ENCODE data around the gene CD70. TPM values are rescaled to one million over a fixed set of nuclear protein-coding genes. Genes with fewer than 3 reads are reported as not detected.
"Not testable (repeated sequence)": the region's sequence is repeated elsewhere in the genome, so short reads cannot be mapped to it uniquely, and the experiment has no call there.

Gene CD70
- total and polyA plus RNA-seq, 7 donors = 0.36 to 1.8 TPM; not detected in 5

DNA sequence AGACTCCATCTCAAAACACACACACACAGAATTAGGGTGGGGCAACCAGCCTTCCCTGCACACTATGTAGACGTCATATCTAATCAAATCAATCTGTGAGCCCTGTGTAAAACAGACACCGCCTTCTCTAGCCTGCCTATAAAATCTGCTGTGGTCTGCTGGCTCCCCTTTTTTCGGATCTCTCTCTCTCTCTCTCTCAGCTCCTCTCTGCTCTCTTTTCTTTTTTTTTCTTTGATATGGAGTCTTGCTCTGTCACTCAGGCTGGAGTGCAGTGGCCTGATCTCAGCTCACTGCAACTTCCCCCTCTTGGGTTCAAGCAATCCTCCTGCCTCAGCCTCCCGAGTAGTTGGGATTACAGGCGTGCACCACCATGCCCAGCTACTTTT lies 11.8 kb upstream of the CD70 start:
- H3K27ac ChIP-seq = no peak overlapping the region
- no peak overlapping the region for H3K4me3 ChIP-seq
- H3K4me1 ChIP-seq = no peaks in the 10 kb centered on the region
- intact Hi-C loops (cut with DNase I) = no loop called here
- TF ChIP-seq EP300 (IDR thresholded peaks at IDR 0.05) (no peak), POLR2A (IDR thresholded peaks at IDR 0.05) (no peak), POLR2AphosphoS5 (IDR thresholded peaks at IDR 0.05) (no peak)
- TF ChIP-seq, protein P1, sequence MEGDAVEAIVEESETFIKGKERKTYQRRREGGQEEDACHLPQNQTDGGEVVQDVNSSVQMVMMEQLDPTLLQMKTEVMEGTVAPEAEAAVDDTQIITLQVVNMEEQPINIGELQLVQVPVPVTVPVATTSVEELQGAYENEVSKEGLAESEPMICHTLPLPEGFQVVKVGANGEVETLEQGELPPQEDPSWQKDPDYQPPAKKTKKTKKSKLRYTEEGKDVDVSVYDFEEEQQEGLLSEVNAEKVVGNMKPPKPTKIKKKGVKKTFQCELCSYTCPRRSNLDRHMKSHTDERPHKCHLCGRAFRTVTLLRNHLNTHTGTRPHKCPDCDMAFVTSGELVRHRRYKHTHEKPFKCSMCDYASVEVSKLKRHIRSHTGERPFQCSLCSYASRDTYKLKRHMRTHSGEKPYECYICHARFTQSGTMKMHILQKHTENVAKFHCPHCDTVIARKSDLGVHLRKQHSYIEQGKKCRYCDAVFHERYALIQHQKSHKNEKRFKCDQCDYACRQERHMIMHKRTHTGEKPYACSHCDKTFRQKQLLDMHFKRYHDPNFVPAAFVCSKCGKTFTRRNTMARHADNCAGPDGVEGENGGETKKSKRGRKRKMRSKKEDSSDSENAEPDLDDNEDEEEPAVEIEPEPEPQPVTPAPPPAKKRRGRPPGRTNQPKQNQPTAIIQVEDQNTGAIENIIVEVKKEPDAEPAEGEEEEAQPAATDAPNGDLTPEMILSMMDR (IDR thresholded peaks at IDR 0.05) = no peak
- H3K27me3 ChIP-seq = peaks cover 0 to 5% (median 0%) of the 10 kb centered on the region in 3 donors
- WGBS, 2 donors = 70 to 77% methylated on average over 5 of the region's 5 CpGs
- DNase-seq = no peak
- H3K9me3 ChIP-seq = no peaks in the 10 kb centered on the region
- H3K36me3 ChIP-seq = no peaks in the 10 kb centered on the region

- H3K9me3 ChIP-seq; H3K27me3 ChIP-seq; intact Hi-C loops (cut with DNase I); H3K4me3 ChIP-seq; H3K4me1 ChIP-seq; H3K36me3 ChIP-seq; DNase-seq; H3K27ac ChIP-seq: not testable (repeated sequence)
- 76 to 78% methylated on average over 15 of the region's 15 CpGs for WGBS, 2 donors
These were observed 10.6 kb upstream of the CD70 start for GRCh38 chr19:6601537-6602052.

DNA sequence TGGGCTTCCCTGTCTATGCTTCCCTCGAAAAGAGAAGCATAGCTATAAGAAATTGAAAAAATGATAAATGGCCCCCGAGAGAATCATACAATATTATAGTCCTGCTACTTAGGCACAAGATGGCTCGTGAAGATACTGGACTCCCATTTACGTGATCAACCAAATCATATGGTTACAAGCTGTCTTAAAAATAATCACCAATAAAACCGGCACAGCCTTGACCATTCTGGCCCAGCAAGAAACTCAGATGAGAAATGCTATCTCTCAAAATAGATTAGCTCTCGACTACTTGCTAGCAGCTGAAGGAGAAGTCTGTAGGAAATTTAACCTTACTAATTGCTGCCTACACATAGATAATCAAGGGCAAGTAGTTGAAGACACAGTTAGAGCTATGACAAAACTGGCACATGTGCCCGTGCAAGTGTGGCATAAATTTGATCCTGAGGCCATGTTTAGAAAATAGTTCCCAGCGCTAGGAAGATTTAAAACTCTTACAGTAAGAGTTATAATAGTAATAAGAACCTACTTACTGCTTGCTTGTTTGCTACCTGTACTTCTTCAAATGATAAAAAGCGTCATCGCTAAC lies 10.1 kb upstream of the CD70 start:
- H3K4me1 ChIP-seq; H3K4me3 ChIP-seq; H3K27me3 ChIP-seq; DNase-seq; H3K27ac ChIP-seq; H3K9me3 ChIP-seq; H3K36me3 ChIP-seq; intact Hi-C loops (cut with DNase I): not testable (repeated sequence)
- WGBS, 2 donors = 84 to 86% methylated on average over 10 of the region's 10 CpGs

DNA sequence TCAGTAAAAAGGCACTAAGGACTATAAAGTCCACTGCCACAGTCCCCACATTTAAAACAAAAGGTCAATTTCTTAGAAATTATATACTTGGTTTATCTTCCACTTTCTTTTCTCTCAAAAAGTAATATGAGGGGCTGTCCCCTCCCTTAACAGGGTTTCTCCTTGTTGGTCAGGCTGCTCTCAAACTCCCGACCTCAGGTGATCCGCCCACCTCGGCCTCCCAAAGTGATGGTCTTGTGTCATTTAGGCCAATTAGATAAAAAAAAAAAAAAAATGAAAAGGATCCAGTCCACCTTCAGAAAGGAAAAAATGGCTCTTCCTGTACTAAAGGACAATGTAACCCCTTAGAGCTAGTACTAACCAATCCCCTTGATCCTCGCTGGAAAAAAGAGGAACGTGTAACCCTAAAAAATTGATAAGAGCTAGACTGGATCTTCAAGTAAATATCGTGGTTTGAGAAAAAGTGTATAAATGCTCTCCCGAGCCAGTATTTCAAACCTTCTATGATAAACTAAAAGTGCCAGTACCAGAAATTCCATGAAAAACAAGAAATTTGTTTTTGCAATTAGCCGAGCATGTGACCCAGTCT lies 9.0 kb upstream of the CD70 start:
- H3K36me3 ChIP-seq = no peaks in the 10 kb centered on the region
- H3K27me3 ChIP-seq = peaks cover 0 to 6% (median 0%) of the 10 kb centered on the region in 3 donors
- intact Hi-C loops (cut with DNase I) = no loop called here
- DNase-seq = no peak
- no peak overlapping the region for H3K27ac ChIP-seq
- H3K4me1 ChIP-seq = no peaks in the 10 kb centered on the region
- 82 to 84% methylated on average over 8 of the region's 8 CpGs for WGBS, 2 donors
- H3K9me3 ChIP-seq = no peaks in the 10 kb centered on the region
- TF ChIP-seq POLR2A (IDR thresholded peaks at IDR 0.05) = no peak
- no peak for TF ChIP-seq POLR2AphosphoS5 (IDR thresholded peaks at IDR 0.05)
- TF ChIP-seq EP300 (IDR thresholded peaks at IDR 0.05) = no peak
- TF ChIP-seq, protein P1 (IDR thresholded peaks at IDR 0.05) = no peak
- no peak overlapping the region for H3K4me3 ChIP-seq

DNA sequence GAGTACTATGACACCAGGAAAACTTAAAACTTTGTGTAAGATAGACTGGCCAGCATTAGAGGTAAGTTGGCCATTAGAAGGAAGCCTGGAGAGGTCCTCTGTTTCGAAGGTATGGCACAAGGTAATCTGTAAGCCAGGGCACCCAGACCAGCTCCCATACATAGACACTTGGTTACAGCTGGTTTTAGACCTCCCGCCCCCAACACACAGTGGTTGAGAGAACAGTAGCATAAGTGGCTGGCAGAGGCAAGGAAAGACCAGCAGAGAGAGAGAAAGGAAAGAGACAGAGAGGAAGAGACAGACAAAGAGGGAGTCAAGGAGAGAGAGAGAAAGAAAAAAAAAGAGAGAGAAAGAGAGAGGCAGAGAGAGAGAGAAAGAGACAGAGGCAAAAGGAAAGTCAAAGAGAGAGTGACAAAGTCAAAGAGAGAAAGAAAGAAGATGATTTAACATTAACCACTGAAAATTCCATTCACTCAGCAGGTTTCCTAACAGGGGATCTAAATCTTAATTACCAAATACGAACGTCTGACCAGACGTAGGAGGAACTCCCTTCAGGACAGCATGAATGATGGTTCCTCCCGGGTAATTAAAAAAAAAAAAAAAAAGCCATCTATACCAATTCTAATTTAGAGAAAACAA lies 7.4 kb upstream of the CD70 start:
- 54 to 57% methylated on average over 6 of the region's 6 CpGs for WGBS, 2 donors
- H3K9me3 ChIP-seq; DNase-seq; intact Hi-C loops (cut with DNase I); H3K27ac ChIP-seq; H3K36me3 ChIP-seq; H3K4me3 ChIP-seq; H3K4me1 ChIP-seq: not testable (repeated sequence)
- H3K27me3 ChIP-seq = peaks cover 0 to 20% (median 0%) of the 10 kb centered on the region in 3 donors

- H3K4me1 ChIP-seq; DNase-seq; intact Hi-C loops (cut with DNase I); H3K27ac ChIP-seq; H3K36me3 ChIP-seq; H3K9me3 ChIP-seq; H3K4me3 ChIP-seq: not testable (repeated sequence)
- 92 to 93% methylated on average over 34 of the region's 34 CpGs for WGBS, 2 donors
- H3K27me3 ChIP-seq = peaks cover 0 to 27% (median under 1%) of the 10 kb centered on the region in 3 donors
These were observed 6.7 kb upstream of the CD70 start for GRCh38 chr19:6597471-6598253.
